SIG-M5 (cell line): Measurements from ENCODE around the gene OARD1.

ENCODE experiments used
- DNase-seq: peaks from one replicate; lab custom pipeline; 2025; lab: John Stamatoyannopoulos, UW

Gene OARD1

DNA sequence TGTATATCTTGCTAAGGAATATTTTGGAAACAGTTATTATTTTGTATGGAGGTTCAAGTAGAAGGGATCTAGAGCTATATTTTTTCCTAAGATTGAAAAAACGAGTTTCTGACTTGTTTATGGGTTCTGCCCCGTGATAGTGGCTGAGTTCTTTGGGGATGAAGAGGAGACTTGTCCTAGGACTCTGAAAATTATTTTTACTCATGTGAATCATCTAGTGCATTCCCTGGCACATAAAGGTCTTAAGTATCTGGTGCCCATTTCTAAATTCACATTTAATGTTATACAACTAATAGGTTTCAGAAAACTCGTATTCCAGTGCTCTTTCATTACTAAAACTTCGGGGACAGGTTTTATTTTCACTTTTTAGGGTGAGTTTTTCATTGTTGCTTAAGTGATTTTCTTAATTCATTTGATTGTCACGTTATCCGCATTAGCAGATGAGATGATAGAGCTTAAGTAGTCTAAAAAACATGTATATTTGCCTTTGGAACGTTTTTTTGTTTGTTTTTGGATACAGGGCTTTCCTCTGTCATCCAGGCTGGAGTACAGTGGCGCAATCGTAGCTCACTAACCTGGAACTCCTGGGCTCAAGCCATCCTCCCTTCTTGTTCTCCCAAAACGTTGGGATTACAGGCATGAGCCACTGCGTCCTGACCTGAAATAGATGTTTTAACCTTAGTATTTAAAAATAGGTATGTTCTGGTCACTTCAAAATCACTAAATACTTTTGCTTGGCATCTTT lies 2.7 kb upstream of the OARD1 start:
- no peak for DNase-seq

DNA sequence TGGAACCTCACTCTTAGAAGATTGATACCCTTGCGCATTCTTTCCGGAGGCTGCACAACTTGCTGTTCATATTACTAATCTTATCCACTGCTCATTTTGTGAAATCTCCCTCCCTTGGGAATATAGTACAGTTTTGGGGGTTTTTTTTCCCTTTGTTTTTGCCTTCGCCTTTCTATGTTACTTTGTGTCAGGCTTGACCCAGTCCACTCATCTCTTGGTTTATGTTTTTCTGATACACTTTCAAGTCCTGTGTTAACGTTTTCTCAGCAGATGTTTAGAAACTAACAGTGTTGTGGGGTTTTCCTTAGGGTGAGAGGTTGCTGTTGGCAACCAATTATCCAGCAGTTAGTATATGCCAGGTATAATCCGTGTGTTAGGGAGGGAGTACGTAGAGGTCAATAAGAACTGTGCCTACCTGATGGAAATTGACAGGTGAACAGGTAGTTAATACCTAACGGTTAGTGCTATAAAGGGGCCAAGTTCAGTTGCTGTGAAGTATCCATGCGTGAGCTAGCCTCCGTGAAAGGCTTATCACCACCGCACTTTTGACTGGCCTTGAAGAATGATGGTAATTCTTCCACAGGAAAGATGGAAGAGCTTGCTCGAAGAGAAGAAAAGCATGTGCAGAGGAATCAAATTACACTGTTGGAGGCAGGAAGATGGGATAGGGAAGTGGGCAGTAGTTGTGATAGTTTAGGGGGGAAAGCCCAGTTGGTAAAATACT lies 2.0 kb upstream of the OARD1 start:
- DNase-seq = no peak

DNA sequence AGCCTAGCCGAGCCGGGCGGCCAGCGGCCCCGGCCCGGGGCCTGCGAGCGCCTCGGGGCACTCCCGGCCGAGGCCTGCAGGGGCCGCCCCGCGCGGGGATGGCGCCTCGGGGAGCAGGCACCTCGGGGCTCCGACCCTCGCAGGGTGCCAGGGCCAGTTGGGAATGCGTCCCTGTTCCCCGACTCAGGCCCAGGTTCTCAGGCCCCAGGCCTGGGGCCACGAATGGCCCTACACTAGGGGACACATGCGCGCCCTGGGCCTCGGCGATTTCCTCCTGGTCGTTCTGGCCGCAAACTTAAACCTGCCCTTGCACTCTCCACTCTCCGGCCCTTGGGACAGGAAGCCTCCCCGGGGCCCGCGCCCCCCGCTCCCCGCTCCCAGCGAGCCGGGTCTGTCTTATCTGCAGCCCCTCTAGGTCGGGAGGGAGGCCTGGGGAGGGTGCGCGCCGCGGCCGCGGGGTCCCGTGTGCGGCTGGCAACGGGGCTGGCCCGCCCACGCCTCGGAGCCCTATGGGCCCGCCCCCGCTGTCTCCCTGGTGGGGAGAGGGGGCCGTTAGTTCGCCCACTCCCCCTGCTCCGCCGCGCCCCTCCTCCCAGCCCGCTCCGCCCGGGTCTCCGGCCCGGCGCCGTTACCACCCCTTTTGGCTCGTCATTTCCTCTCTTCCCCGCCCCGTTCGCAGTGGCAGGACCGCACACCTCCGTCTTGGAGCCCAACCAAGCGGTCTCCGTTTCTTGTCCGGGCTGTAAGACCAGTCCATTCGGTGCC lies 1.2 kb upstream of the OARD1 start:
- no peak for DNase-seq

DNA sequence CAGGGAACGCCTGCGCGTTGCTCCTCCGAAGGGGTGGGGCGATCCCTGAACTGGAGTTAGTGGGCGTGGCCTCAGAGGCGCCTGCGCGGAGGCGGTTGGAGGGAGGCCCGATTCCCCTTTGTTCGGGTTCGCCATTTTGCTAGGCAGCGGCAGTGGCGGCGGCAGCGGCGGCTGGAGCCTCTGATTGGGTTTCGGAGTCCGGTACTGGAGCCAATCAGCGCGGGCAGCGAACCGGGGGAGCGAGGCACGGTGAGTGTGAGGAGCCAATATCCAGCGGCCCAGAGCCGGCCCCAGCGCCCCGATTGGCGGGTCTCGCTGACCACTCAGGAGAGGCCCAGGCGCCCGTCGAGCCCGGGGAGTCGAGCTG lies 663 bp upstream of the OARD1 start, which contains the start of gene NFYA:
NFYA (plus strand) TSS at position 139 of the 367 bp plus-strand sequence. CDS start 6,116 bp downstream, outside the sequence.
- DNase-seq = peak; percentile 87

DNA sequence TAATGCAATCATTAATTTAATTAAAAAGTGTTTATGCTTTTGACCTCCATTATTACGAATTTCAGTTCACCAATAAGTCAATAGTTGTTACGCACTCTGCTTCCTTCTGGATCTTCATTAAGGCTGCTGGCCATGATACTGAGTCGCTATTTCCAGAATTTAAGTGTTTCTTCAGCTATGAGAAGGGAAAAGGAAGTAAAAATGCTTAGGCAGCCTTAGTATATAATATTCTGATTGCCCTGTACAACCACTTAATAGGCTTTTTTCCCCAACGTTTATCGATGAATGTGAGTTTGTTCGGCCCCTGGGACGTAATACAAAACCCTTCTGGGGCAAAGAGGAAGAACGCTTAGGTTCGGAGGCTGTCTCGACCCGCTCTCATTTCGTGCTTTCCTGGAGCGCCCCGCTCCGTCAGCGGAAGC lies 644 bp downstream of the OARD1 start:
- DNase-seq = no peak

DNA sequence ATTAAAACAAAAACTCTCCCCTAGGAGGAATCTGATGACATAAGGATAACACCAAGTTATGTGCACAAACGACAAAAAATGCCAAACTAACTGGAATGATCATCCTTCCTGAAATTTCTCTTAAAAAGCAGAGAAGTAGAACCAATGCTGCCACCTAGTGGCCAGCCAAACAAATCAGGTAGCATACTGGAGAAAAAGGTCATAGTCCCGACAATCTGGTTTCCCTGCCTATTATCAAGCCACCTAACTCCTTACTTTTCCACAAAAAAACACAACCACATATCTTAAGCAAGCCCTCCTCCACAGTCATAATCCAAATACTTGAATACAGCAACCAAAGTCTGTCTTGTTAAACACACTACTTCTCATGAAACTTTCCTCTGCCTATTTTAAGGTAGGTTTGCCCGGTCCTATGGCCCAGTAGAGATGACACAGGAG lies 5.3 kb downstream of the OARD1 start:
- DNase-seq = no peak

DNA sequence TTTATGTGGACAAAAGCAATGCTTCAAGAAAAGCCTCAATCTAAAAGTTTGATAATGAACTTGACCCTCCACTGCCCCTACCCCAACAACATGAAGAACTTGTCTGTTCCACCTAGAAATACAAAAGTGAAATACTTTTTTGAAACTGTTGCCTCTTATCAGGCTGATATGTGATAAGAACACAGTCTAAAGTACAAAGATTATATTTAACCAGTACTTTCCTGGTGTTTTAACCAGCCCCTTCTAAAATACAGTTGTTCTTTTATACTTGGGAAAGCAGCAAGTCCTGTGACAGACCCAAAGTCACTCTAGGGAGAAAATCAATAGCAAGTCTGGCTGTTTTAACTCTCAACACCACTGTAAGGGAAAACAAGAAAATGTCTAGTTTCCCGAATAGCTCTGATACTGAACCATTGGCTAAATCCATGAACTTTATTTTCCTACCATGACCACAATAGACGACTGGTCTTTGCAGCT lies 6.6 kb downstream of the OARD1 start:
- DNase-seq = no peak

DNA sequence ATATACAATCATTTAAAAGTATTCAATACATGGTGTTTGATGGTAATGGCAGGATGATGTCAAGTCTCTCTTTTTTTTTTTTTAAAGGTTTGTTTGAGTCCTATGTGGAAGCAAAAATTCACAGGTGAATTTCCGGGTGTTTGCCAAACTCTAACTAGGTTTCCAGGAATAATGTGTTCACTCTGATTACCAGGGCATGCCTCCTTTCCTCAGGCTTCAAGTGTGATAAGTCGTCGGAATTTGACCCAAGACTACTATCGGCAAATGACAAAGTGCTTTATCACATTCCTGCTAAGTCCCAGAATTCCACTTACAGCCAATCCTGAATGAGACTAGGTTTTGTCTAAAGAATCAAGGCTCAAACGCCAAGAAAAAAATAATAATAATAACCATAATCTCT lies 7.3 kb downstream of the OARD1 start:
- no peak for DNase-seq

DNA sequence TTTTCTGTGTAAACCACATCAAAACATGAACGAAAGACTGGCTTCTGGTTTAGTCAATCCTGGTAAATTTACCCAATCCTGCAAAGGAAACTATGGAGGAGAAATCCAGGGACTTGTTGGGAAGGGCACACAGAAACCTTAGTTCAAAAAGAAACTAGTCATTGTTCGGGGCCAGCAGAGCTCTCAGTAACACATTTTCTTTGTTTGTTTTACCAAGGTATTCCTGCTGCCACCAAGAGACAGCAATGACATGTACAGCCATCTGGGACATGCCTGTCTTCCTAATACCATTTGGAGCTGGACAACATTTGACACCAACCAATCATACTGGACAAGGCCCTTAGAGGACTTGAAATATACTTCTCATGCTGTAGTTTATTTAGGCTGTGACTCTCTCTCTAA lies 8.3 kb downstream of the OARD1 start:
- DNase-seq = no peak

DNA sequence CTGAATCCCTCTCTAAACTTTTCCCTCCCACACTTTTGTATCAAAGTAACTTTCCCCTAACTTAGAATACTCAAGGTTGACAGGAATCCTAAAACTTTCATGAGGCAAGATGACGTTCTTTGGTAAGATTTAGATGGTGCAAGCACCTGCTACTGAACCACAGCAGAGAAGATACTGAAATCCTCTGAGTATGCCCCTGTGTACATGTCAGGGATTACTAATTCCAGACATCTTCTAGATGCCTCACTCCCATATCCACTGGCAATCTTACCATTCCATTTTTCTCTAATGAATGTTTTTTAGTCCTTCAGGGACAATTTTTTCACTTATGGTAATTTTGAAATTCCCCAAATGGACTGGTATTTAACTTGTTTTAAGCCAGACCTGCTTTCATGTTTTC lies 10.1 kb downstream of the OARD1 start:
- no peak for DNase-seq

DNA sequence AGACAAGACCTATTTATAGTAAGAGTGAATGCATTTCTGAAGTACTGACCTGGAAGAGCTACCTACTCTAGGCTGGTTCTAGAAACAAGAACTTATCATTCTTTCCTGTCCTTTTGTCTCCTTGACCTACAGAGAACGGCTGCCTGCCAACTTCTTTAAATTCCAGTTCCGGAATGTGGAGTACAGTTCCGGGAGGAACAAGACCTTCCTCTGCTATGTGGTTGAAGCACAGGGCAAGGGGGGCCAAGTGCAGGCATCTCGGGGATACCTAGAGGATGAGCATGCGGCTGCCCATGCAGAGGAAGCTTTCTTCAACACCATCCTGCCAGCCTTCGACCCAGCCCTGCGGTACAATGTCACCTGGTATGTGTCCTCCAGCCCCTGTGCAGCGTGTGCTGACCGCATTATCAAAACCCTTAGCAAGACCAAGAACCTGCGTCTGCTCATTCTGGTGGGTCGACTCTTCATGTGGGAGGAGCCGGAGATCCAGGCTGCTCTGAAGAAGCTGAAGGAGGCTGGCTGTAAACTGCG lies 10.9 kb downstream of the OARD1 start:
- no peak for DNase-seq

DNA sequence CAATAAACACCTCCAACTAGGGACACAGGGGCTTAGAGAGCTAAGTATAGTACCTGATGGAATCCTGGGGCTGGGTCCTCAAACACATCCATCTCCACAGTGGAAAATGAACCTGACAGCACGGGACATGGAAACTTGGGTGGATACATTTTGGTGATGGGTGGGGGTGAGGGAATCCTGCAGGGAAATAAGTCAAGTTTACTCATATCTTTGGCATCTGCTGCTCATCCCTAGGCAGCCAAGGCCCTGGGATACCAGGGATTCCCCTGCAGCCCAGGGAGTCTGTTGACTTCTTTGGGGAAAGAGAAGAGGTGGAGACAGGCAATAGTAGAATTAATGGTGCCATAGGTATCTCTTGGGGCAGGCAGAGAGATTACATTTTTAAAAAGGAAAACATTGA lies 12.6 kb downstream of the OARD1 start:
- no peak for DNase-seq

DNA sequence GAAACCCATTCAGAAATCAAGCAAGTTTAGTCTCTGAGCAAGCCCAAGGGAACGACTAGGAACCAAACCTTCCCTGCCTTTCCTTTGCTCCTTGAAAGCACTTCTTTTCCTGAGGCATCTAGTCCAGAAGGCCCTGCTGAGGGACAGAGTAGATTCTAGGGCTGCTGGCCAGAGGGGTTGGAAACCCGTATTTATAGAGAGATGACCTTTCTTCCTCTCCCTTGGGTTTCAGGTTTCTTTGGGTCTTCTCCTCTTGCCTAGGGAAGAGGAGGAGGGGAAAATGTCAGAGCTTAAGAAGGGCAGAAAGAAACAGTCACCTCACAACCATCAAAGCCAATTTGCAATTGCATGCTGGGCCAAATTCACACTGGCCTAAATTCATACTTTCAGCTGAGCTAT lies 13.4 kb downstream of the OARD1 start:
- DNase-seq = no peak

DNA sequence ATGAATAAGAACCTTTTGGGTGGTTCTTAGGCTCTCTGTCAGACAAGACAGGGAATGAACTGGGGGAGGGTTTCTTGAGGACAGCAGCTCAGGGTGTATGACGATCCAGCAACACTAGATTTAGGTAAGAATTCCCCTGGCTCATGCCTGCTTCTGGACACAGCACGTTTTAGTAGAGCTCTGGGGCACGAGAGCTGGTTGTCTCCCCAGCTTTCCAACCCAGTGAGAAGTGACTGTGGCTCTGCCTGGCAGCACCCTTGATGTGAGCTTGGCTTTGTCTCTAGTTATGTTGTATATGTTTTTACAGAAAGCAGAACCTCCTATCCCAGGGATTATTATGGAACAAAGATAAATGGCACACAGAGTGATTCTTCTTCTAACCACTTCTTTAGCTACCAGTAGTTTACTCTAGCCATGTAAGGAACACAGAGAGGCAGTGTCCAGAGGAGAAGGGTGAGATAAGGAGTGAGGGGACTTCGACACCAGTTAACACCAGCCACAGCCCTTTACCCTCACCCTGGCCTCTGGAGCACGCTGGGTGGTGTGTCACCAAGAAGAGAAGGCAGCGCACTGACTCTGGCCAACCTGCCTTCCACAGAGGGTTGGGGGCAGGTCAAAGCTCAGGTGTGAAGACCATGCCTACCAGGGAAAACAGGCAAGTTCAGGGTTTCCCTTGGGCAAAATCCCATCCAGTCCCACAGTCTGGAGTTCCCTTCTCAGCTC lies 15.2 kb downstream of the OARD1 start:
- DNase-seq = no peak

DNA sequence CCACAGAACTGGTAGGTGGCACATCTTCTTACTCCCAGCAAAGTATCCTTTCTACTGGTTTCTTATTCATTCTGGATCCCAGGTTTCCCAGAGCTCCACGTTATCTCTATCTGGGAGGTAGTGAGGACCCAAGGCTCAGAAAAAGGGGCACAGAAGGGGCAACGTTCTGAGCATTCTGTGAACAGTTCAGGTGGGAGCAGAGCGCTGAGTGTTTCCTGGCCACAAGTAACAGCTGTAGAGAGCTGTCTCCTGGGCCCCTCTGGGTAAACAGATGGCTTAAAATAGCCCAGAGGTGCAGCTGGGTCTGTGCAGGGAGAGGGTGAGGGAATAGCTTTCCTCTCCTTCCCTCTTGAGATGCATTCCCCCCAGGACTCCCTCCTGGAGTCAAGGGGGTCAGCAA lies 17.0 kb downstream of the OARD1 start:
- DNase-seq = no peak

DNA sequence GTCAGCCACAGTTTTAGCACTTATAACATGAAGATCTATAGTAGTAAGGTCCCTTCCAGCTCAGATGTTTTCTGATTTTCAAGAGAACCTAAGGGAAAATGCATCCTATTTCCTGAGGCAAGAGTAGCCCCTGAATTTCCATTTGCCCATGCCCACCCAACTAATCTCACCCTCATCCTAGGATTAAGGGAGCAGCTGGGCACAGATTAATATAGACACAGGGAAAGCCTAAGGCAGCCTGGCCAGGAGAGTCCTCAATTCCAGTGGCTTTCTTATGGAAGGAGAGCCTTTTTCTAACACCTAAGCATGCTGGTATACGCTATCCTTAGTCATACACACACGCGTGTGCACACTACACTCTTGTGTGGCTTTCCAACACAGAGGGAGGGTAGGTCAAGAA lies 17.6 kb downstream of the OARD1 start:
- DNase-seq = no peak

DNA sequence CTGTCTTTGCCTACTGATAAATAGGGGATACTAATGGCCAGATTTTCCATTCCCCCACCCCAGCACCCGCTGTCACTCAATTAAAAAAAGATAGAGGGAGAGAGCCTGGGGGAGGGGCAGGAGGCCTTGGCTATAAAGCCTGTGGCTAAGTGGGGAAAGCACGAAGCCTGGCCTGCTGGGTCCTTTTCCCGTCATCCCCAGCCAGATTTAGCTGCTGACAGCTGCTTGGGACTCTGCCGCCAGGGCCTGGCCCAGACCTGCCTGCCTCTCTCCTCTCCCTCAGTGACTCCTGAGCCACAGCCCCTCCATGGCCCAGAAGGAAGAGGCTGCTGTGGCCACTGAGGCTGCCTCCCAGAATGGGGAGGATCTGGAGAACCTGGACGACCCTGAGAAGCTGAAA lies 19.1 kb downstream of the OARD1 start, which contains the start of gene APOBEC2:
APOBEC2 (plus strand) TSS at position 162 of the 400 bp plus-strand sequence; CDS start at position 308, 146 bp downstream.
- DNase-seq = no peak

DNA sequence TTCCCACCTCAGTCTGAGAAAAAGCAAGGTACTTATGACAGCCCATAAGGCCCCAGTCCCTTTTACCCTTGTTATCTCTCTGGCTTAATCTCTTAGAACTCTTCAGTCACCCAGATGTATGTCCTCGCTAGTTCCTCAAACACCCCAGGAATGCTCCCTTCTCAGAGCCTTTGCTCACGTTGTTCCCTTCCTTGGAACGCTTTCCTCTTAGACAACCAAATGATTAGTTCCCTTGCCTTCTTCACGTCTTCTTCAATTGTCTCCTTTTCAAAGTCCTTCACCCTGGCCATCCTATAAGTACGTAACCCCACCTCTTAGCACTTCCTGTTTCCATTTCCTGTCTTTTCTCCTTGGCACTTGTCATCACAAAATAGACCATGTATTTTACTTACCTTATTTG lies 20.3 kb downstream of the OARD1 start:
- peak; percentile 18 for DNase-seq

DNA sequence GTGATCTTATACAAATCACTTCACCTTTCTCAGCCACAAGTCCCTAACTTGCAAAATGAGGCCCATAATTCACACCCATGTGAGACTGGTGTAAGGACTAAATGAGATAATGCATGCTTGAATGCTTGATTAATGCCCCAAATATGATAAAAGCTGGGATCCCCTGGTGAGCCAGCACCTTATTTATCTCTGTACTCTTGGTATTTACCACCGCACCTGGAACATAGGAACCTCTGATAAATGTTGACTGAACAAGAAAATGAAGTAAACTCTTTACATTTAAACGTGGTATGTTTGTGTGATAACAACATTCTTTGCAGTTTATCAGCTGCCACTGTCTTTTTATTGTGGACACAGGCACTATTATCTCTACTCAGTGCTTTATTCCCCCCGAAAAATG lies 21.6 kb downstream of the OARD1 start:
- no peak for DNase-seq

DNA sequence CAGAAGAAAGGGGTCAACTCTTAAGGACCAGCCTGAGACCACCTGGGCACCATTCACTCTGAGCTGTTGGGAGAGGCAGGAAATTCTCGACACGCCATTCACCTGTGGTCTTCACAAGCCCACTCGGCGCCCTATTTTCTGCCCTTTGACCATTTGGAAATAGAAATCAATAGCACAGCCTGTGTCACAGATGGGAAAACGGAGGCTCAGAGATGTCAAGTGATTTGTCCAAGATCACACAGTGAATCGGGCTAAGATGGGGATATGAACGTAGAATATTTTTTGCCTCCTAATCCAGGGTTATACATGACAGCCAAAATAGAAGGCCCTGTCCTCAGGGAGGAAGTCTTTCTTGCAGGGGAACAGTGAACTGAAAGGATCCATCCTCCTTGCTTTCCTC lies 22.2 kb downstream of the OARD1 start:
- DNase-seq = no peak

DNA sequence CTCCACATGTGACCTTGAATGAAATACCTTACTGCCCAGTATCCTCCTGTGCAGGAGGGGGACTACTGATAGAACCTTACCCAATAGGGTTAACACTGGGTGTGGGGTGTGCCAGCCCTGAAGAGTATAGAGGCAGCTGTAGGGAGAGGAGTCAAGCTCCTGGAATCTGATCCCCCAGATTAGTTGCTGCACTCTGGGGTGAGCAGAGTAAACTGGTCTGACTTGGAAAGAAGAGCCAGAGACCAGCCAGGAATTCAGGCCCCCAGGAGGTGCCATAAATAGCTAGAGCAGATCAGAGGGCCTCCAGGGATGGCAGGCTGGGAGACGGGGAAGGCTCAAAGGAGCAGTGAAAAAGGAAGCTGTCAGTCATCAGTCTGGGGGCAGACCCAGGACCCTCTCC lies 22.6 kb downstream of the OARD1 start:
- DNase-seq = no peak
